Aorta (tissue), 5 donors: Measurements from ENCODE around the gene MAPK9. TPM values are rescaled to one million over a fixed set of nuclear protein-coding genes. Genes with fewer than 3 reads are reported as not detected.
A peak's percentile ranks its signal among the peaks of the same experiment; 100 is the strongest.

Source experiments
- ATAC-seq: fragments of 200-7000 bp; cut with Tn5 transposase; one replicate; pipeline ENCODE4 v1.9.1; 2022; ENCODE audit warnings: moderate library complexity; ENCODE audit not compliant: low FRiP score
- DNase-seq, 2 donors: peaks; one replicate each; pipeline ENCODE4 v3.0.0-alpha.2; 2020
- H3K27ac ChIP-seq, 2 donors: one replicate each; pipeline ENCODE4 v1.5.1; 2013; ENCODE audit warnings: low read length in 2 of 2, mild to moderate bottlenecking in 2 of 2, moderate library complexity in 2 of 2, control low read depth in 1 of 2, inconsistent platforms in 1 of 2, low read depth in 1 of 2
- H3K27me3 ChIP-seq, 2 donors: one replicate each; pipeline ENCODE4 v1.6.1; 2013; ENCODE audit warnings: control low read depth in 1 of 2, low read length in 1 of 2, mild to moderate bottlenecking in 1 of 2, moderate library complexity in 1 of 2; ENCODE audit not compliant: insufficient read depth in 2 of 2, control insufficient read depth in 1 of 2
- H3K36me3 ChIP-seq, 2 donors: one replicate each; pipeline ENCODE4 v1.6.1; 2013; ENCODE audit warnings: control low read depth in 1 of 2, low read length in 1 of 2, mild to moderate bottlenecking in 1 of 2; ENCODE audit not compliant: insufficient read depth in 2 of 2, control insufficient read depth in 1 of 2
- H3K4me1 ChIP-seq, 2 donors: one replicate each; pipeline ENCODE4 v1.6.1; 2013; ENCODE audit warnings: low read length in 2 of 2, control low read depth in 1 of 2, mild to moderate bottlenecking in 1 of 2, moderate library complexity in 1 of 2; ENCODE audit not compliant: insufficient read depth in 2 of 2, control insufficient read depth in 1 of 2
- H3K4me3 ChIP-seq, 2 donors: one replicate each; pipeline ENCODE4 v1.5.1; 2013; ENCODE audit warnings: low read length in 2 of 2, control low read depth in 1 of 2, mild to moderate bottlenecking in 1 of 2
- H3K9me3 ChIP-seq: one replicate; pipeline ENCODE4 v1.6.1; 2013; ENCODE audit warnings: mild to moderate bottlenecking, low read length; ENCODE audit not compliant: control insufficient read depth
- WGBS, 2 donors: extraction: QIAGEN DNeasy Blood & Tissue Kit; methylation state at CpG; one replicate each; pipeline ENCODE4 v1.1.7; 2013; 5-methylcytosine and 5-hydroxymethylcytosine counted together
- intact Hi-C, 2 donors: fragments of 100-400 bp; cut with DNase I; formaldehyde crosslinking; loops; one replicate each; pipeline versions ENCODE4 v1.14.2 to v1.15.0; 2022
- polyA plus RNA-seq, 2 donors: library from polyadenylated mRNA; stranded (reverse); fragments of 200-250 nt; gene quantifications; one replicate each; pipeline ENCODE4 v1.2.3, GENCODE V29; 2013
- total RNA-seq, 2 donors: library from RNA; stranded (reverse); fragmentation: NEBNext Ultra II Directional; extraction: Animal tissue kit (Norgen Biotek cat#: 25700); gene quantifications; one replicate each; pipeline ENCODE4 v1.2.1, GENCODE V29; 2021
- donor health status: healthy with polysubstance abuse.
- donor health status: Bipolar disorder and iron deficiency.
- donor health status: DM: no; HTN: no; CAD: no.
- donor health status: DM: no; HTN: no; CAD: no.
- donor health status: DM: yes; HTN: yes; CAD: no.

The MAPK9 gene
- total and polyA plus RNA-seq, 4 donors = 15.8 to 36.4 (median 26.7) TPM

GRCh38 chr5:180334751-180335613 is 43.1 kb upstream of the MAPK9 start:
- Histone ChIP-seq H3K36me3 (no peaks in the 10 kb centered on the region), H3K27me3 (no peaks in the 10 kb centered on the region), H3K27ac (no peak overlapping the region), H3K4me3 (no peak overlapping the region), H3K9me3 (no peaks in the 10 kb centered on the region), H3K4me1 (no peaks in the 10 kb centered on the region)
- 91 to 93% methylated on average over 15 of the region's 15 CpGs for WGBS, 2 donors
- ATAC-seq (no peak), DNase-seq (peak; percentile 33 to 76)
- intact Hi-C loops = no loop called here

GRCh38 chr5:180334176-180334575 is 42.3 kb upstream of the MAPK9 start:
- Histone ChIP-seq H3K9me3 (no peaks in the 10 kb centered on the region), H3K27me3 (no peaks in the 10 kb centered on the region), H3K4me3 (no peak overlapping the region), H3K4me1 (no peaks in the 10 kb centered on the region), H3K27ac (no peak overlapping the region), H3K36me3 (no peaks in the 10 kb centered on the region)
- ATAC-seq (no peak), DNase-seq (peak; percentile 24 to 70)
- intact Hi-C loops = no loop called here
- WGBS, 2 donors = 95% methylated on average over 6 of the region's 6 CpGs

- no peak overlapping the region for H3K27ac ChIP-seq
- no peaks in the 10 kb centered on the region for H3K9me3 ChIP-seq
- H3K27me3 ChIP-seq = no peaks in the 10 kb centered on the region
- peak; percentile 29 to 73 for DNase-seq
- intact Hi-C loops = no loop called here
- no peaks in the 10 kb centered on the region for H3K4me1 ChIP-seq
- no peaks in the 10 kb centered on the region for H3K36me3 ChIP-seq
- ATAC-seq = no peak
- H3K4me3 ChIP-seq = no peak overlapping the region
- 80 to 92% methylated on average over 4 of the region's 4 CpGs for WGBS, 2 donors
Measured at GRCh38 chr5:180333661-180334060, 41.8 kb upstream of the MAPK9 start.

- ATAC-seq = no peak
- WGBS, 2 donors = 93 to 99% methylated on average over 3 of the region's 3 CpGs
- Histone ChIP-seq H3K27ac (no peak overlapping the region), H3K36me3 (no peaks in the 10 kb centered on the region), H3K4me1 (no peaks in the 10 kb centered on the region), H3K27me3 (no peaks in the 10 kb centered on the region), H3K9me3 (no peaks in the 10 kb centered on the region), H3K4me3 (no peak overlapping the region)
- no peak for DNase-seq
- intact Hi-C loops = no loop called here
Measured at GRCh38 chr5:180332861-180333260, 41.0 kb upstream of the MAPK9 start.

GRCh38 chr5:180332051-180332517 is 40.2 kb upstream of the MAPK9 start:
- peak in 1 of 2 donors; percentile 54 for DNase-seq

GRCh38 chr5:180331647-180331950 is 39.7 kb upstream of the MAPK9 start:
- ATAC-seq = peak; percentile 9
- WGBS, 2 donors = 54 to 59% methylated on average over 7 of the region's 7 CpGs
- intact Hi-C loops = no loop called here

More at GRCh38 chr5:180332051-180332517, 40.2 kb upstream of the MAPK9 start:
- Histone ChIP-seq H3K36me3 (no peaks in the 10 kb centered on the region), H3K27ac (no peak overlapping the region), H3K27me3 (no peaks in the 10 kb centered on the region), H3K4me3 (no peak overlapping the region), H3K4me1 (no peaks in the 10 kb centered on the region), H3K9me3 (no peaks in the 10 kb centered on the region)
- WGBS, 2 donors = 10 to 15% methylated on average over 13 of the region's 13 CpGs
- intact Hi-C loops = no loop called here
- no peak for ATAC-seq

GRCh38 chr5:180330810-180331646 is 39.1 kb upstream of the MAPK9 start:
- intact Hi-C loops = no loop called here
- H3K4me1 ChIP-seq = no peaks in the 10 kb centered on the region
- no peak overlapping the region for H3K27ac ChIP-seq
- H3K9me3 ChIP-seq = no peaks in the 10 kb centered on the region
- no peak overlapping the region for H3K4me3 ChIP-seq
- DNase-seq (peak; percentile 72 to 78), ATAC-seq (peak; percentile 81)
- 72 to 74% methylated on average over 16 of the region's 16 CpGs for WGBS, 2 donors
- H3K27me3 ChIP-seq = no peaks in the 10 kb centered on the region
- H3K36me3 ChIP-seq = no peaks in the 10 kb centered on the region

More at GRCh38 chr5:180331647-180331950, 39.7 kb upstream of the MAPK9 start:
- H3K27ac ChIP-seq = no peak overlapping the region
- no peak overlapping the region for H3K4me3 ChIP-seq
- no peaks in the 10 kb centered on the region for H3K4me1 ChIP-seq
- no peaks in the 10 kb centered on the region for H3K27me3 ChIP-seq
- DNase-seq = peak in 1 of 2 donors; percentile 22
- H3K36me3 ChIP-seq = no peaks in the 10 kb centered on the region
- H3K9me3 ChIP-seq = no peaks in the 10 kb centered on the region

GRCh38 chr5:180330270-180330648 is 38.4 kb upstream of the MAPK9 start:
- H3K4me3 ChIP-seq = no peak overlapping the region
- intact Hi-C loops = no loop called here
- H3K27ac ChIP-seq = no peak overlapping the region
- H3K4me1 ChIP-seq = no peaks in the 10 kb centered on the region
- H3K27me3 ChIP-seq = no peaks in the 10 kb centered on the region
- DNase-seq (no peak), ATAC-seq (no peak)
- no peaks in the 10 kb centered on the region for H3K36me3 ChIP-seq
- WGBS, 2 donors = 89 to 90% methylated on average over 5 of the region's 5 CpGs
- no peaks in the 10 kb centered on the region for H3K9me3 ChIP-seq
